Tibial nerve (tissue), 3 donors: ENCODE data around the gene RALGAPB.

ENCODE experiments used
- POLR2A ChIP-seq, 2 donors: fragments of 450-650 bp; IDR thresholded peaks; one replicate each; pipeline ENCODE4 v1.6.1; 2017; ENCODE audit warnings: antibody characterized with exemption in 2 of 2, mild to moderate bottlenecking in 2 of 2, moderate library complexity in 2 of 2
- TF ChIP-seq, protein P1 (sequence below), 5 experiments: fragments of 200-600 bp in 3 of 5; fragments of 450-650 bp in 2 of 5; sonication (generic) in 3 of 5; IDR thresholded peaks; one replicate each; pipeline ENCODE4 v1.5.1; 2016 to 2019; ENCODE audit warnings: antibody characterized with exemption in 5 of 5, mild to moderate bottlenecking in 3 of 5, moderate library complexity in 2 of 5

DNA sequence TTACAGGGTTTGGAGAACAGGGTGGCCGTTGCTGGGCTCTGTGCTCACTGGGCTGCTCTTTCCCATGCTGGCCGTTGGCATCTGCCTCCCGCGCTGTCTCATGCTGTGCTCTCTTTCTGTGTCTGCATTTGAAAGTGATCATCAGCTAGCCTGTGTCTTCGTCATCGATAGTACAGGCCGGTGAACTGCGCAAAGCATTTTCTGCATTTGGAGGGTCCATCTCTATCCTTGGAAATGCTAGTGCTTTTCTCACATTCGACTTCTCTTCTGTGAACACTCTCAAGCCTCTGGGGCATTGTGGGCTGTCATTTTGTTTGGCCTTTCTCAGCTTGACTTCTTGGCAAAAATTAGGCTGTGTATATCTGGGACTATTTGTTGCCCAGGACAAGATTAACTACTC is 30.7 kb upstream of the RALGAPB start:
- TF ChIP-seq, protein P1, sequence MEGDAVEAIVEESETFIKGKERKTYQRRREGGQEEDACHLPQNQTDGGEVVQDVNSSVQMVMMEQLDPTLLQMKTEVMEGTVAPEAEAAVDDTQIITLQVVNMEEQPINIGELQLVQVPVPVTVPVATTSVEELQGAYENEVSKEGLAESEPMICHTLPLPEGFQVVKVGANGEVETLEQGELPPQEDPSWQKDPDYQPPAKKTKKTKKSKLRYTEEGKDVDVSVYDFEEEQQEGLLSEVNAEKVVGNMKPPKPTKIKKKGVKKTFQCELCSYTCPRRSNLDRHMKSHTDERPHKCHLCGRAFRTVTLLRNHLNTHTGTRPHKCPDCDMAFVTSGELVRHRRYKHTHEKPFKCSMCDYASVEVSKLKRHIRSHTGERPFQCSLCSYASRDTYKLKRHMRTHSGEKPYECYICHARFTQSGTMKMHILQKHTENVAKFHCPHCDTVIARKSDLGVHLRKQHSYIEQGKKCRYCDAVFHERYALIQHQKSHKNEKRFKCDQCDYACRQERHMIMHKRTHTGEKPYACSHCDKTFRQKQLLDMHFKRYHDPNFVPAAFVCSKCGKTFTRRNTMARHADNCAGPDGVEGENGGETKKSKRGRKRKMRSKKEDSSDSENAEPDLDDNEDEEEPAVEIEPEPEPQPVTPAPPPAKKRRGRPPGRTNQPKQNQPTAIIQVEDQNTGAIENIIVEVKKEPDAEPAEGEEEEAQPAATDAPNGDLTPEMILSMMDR (IDR thresholded peaks at IDR 0.05) = no peak
- TF ChIP-seq POLR2A (IDR thresholded peaks at IDR 0.05) = no peak
